Stimulated activated effector memory CD8-positive, alpha-beta T cell treated with anti-CD3 and anti-CD28 coated beads, Interleukin-12 subunit alpha, Interleukin-12 subunit beta, amount 100 ng/mL, for 72 hours (primary cell): ENCODE results near the gene SAMD7.
A peak's percentile ranks its signal among the peaks of the same experiment; 100 is the strongest.

Experiments used
- ATAC-seq: fragments of 150-1000 bp; cut with Tn5 transposase; 2 replicates; pipeline ENCODE4 v1.10.0; 2021
- DNase-seq, 2 donors: peaks; one replicate each; pipeline ENCODE4 v3.0.0; 2021 to 2022; ENCODE audit warnings: low spot score in 2 of 2
- H3K27ac Mint-ChIP-seq: one replicate; pipeline ENCODE4 v1.8.0; 2022; ENCODE audit warnings: mild to moderate bottlenecking, mixed read lengths
- H3K36me3 Mint-ChIP-seq: one replicate; pipeline ENCODE4 v1.8.0; 2022; ENCODE audit warnings: mild to moderate bottlenecking, mixed read lengths
- H3K4me1 Mint-ChIP-seq: one replicate; pipeline ENCODE4 v1.8.0; 2022; ENCODE audit warnings: mixed read lengths
- H3K4me3 Mint-ChIP-seq: one replicate; pipeline ENCODE4 v1.8.0; 2022; ENCODE audit warnings: mild to moderate bottlenecking, mixed read lengths
- H3K9me3 Mint-ChIP-seq: one replicate; pipeline ENCODE4 v1.8.0; 2022; ENCODE audit warnings: mixed read lengths

The SAMD7 gene

DNA sequence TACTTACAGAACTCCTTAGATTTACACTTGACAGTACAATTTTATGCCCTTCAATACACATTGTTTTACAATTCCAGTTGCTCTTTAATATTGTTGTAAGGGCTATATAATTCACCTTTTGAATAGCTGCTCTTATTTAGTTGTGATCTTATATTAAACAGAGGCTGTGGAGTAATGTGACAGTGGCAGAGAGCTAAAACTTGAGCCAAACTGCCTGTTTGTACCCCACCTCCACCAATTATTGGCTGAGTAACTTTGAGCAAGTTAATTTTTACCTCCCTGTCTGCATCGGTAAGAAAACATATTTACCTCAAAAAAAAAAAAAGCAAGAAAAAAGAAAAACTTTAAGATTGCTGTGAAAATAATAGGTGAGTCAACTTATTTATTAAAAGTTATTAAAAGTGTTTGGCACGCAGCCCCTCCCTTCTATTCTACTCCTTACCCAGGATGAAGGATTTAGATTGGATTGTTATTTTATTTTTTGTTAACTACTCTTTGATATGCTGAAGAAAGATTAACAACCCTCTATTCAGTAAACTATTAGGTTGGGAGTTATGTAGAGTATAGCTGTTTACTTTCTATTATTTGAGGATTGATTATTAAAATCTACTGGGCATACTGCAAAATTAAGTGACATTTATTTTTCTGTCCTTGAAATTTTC, 57.0 kb downstream of the SAMD7 start:
- H3K9me3 Mint-ChIP-seq, result no peaks in the 10 kb centered on the region
- ATAC-seq (no peak), DNase-seq (no peak)
- peak overlapping the region; percentile 90 for H3K4me3 Mint-ChIP-seq
- H3K27ac Mint-ChIP-seq, result peak overlapping the region; percentile 30
- peaks cover 34% of the 10 kb centered on the region for H3K36me3 Mint-ChIP-seq
- peaks cover 48% of the 10 kb centered on the region for H3K4me1 Mint-ChIP-seq

GRCh38 chr3:169969174-169970095, 58.1 kb downstream of the SAMD7 start:
- peaks cover 45% of the 10 kb centered on the region for H3K36me3 Mint-ChIP-seq
- H3K4me3 Mint-ChIP-seq, result peak overlapping the region; percentile 90
- peak overlapping the region; percentile 30 for H3K27ac Mint-ChIP-seq
- H3K4me1 Mint-ChIP-seq, result peaks cover 53% of the 10 kb centered on the region
- H3K9me3 Mint-ChIP-seq, result no peaks in the 10 kb centered on the region
- no peak for ATAC-seq
- DNase-seq, result no peak

DNA sequence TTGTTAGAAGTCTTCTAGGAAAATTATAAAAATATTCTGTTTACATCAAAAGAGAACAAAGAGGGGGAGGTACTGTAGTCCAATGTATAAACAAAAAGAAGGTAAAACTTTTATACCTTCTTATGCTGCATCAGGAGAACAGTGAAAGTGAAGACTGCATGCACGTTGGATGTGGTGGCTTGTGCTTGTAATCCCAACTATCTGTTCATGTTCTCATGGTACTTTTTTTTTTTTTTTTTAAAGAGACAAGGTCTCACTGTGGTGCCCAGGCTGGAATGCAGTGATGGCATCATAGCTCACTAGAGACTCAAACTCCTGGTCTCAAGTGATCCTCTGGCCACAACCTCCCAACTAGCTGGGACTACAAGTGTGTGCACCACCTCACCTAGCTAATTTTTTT, 59.5 kb downstream of the SAMD7 start:
- Mint-ChIP-seq H3K9me3 (no peaks in the 10 kb centered on the region), H3K27ac (no peak overlapping the region), H3K4me3 (no peak overlapping the region), H3K36me3 (peaks cover 59% of the 10 kb centered on the region), H3K4me1 (peaks cover 53% of the 10 kb centered on the region)
- no peak for ATAC-seq
- DNase-seq, result no peak

DNA sequence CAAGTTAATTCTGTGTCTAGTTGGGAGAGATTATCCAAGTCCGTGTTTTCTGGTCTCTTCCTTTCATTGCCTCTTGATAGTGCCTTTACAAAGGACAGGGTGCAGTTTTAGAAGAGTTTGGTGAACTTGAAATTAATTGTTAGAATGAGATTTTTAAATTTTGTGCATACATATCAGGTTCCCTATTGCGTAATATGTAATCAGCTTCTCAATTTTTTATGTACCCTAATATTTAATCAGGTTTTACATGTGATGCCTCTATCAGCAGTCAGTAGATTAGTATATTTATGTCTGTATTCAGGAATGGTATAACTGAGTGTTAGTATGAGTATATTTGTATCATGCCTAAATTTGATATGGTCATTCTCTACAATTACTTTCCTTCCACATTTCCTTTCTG, 60.1 kb downstream of the SAMD7 start:
- no peak overlapping the region for H3K27ac Mint-ChIP-seq
- H3K4me1 Mint-ChIP-seq, result peaks cover 46% of the 10 kb centered on the region
- peaks cover 63% of the 10 kb centered on the region for H3K36me3 Mint-ChIP-seq
- no peak for DNase-seq
- no peaks in the 10 kb centered on the region for H3K9me3 Mint-ChIP-seq
- H3K4me3 Mint-ChIP-seq, result no peak overlapping the region
- ATAC-seq, result no peak

DNA sequence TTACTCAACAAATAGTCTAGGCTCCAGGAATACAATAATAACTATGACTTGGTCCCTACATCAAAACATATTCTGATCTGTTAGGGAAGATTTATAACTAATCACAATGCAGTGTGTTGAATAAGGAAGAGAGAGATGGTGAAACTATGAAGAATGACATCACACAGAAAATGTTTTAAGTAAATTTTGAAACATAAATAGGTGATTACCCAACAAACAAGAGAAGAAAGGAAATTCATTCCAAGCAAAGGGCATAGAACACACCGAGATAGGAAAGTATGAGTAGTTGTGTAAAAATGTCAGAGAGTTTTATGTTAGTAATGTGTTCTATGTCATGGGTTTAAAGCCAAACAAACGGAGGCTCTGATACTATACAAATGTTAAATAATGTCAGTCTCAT, 68.7 kb downstream of the SAMD7 start:
- H3K36me3 Mint-ChIP-seq, result peaks cover 97% of the 10 kb centered on the region
- no peak for DNase-seq
- no peaks in the 10 kb centered on the region for H3K9me3 Mint-ChIP-seq
- no peak overlapping the region for H3K4me3 Mint-ChIP-seq
- H3K4me1 Mint-ChIP-seq, result peaks cover 13% of the 10 kb centered on the region
- no peak for ATAC-seq
- peak overlapping the region; percentile 26 for H3K27ac Mint-ChIP-seq

DNA sequence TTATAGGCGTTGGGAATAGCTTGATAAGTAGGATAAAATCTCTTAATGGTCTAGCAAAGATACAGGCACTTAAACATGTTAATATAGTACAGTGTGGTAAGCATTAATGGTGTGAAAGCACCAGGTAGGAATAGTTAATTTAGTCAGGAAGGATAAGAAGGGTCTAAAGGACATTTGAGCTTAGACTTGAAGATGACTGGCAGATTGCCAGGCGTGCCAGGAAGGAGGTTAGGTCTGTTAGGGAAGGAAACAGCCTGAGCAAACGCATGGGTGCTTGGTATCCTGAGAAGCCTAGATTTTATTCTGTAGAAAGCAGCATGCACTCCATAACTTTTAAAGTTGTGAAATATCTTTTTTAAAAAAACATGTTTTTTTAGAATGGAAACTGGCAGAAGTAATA, 72.9 kb downstream of the SAMD7 start:
- H3K4me1 Mint-ChIP-seq, result peaks cover 9% of the 10 kb centered on the region
- no peak for DNase-seq
- no peaks in the 10 kb centered on the region for H3K9me3 Mint-ChIP-seq
- H3K27ac Mint-ChIP-seq, result peak overlapping the region; percentile 43
- peaks cover 100% of the 10 kb centered on the region for H3K36me3 Mint-ChIP-seq
- no peak overlapping the region for H3K4me3 Mint-ChIP-seq
- no peak for ATAC-seq
